SK-MEL-5 (cell line): ENCODE data around the gene ZNF521. TPM values are rescaled to one million over a fixed set of nuclear protein-coding genes. Genes with fewer than 3 reads are reported as not detected.

ENCODE experiments used
- DNase-seq: peaks from one replicate; pipeline ENCODE4 v3.0.0-alpha.2; 2016; ENCODE audit warnings: low read depth, low spot score
- in situ Hi-C: cut with HindIII; loops from 2 replicates; pipeline ENCODE4 v1.10.0; 2016; ENCODE audit warnings: low sequenced_read_pairs, high pct_unique_total_duplicates, low pct_unique_long_range_greater_than_20kb
- polyA plus RNA-seq, 2 experiments: library from polyadenylated mRNA; depleted of rRNA; stranded (reverse); fragments of >200 nt; gene quantifications; 2 replicates each; pipeline ENCODE4 v1.2.3, GENCODE V29; 2015
- total RNA-seq: library from RNA; depleted of rRNA; stranded (reverse); fragments of >200 nt; shearing (Covaris generic); gene quantifications from 2 replicates; pipeline ENCODE4 v1.2.3, GENCODE V29; 2014; rRNA removed

The ZNF521 gene
- 1.9 and 4.9 TPM in 2 replicates for total RNA-seq
- 6.7 and 11.7 TPM in 2 replicates for polyA plus RNA-seq (2015; cell fraction: cytosol; rRNA removed)
- 3.8 and 6.5 TPM in 2 replicates for polyA plus RNA-seq (2015; cell fraction: nucleus; rRNA removed)

DNA sequence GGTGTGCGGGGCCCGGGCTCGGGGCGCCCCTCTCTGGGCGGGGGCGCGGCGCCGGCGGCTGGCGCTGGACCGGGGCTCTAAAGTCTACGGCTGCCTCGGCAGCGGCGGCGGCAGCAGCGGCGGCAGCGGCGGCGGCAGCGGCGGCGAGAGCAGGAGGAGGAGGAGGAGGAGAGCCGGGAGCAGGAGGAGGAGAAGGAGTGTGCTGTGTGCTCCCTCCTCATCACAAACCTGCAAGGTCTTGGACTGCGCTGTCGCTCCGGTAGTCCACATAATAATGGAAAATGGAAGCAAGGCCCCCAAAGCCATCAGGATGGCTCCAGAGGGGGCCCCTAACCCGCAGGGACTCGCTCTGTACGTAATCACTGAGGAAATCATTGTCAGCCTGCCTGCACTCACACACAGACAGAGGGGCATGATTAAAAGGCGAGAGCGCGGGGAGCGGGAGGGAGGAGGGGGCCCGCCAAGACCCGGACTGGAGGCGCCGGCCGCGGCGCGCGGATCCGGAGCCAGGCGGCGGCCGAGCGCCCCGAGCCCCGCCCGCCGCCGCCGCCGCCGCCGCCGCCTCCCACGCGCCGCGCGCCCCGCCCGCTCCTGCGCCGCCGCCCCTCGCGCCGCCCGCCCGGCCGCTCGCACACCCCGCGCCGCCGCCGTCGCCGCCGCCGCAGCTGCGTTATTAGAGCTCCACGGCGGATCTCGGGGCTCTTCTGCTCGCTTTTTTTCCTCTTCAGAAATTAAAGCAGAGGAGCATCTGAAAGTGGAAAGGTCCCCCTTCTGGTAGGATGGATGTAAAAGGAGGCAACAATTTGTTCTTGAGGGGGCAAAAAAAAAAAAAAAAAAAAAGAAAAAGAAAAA, at the start of gene ZNF521:
Gene ZNF521 (minus strand): TSS at position 390 of the 852 bp plus-strand sequence. CDS start 1,220 bp downstream, outside the sequence.
- in situ Hi-C loops = no loop called here
- DNase-seq = peak; percentile 77

- DNase-seq = no peak
- in situ Hi-C loops = no loop called here
Observed at GRCh38 chr18:25399554-25399953, 47.6 kb upstream of the ZNF521 start.

GRCh38 chr18:25392192-25392591, 40.2 kb upstream of the ZNF521 start:
- in situ Hi-C loops = no loop called here
- DNase-seq = no peak

- in situ Hi-C loops = no loop called here
- no peak for DNase-seq
Observed at GRCh38 chr18:25373432-25374179, 21.6 kb upstream of the ZNF521 start.

GRCh38 chr18:25370391-25370790, 18.4 kb upstream of the ZNF521 start:
- no peak for DNase-seq
- in situ Hi-C loops = no loop called here

GRCh38 chr18:25365242-25365641, 13.3 kb upstream of the ZNF521 start:
- DNase-seq = no peak
- in situ Hi-C loops = no loop called here

GRCh38 chr18:25364732-25365131, 12.8 kb upstream of the ZNF521 start:
- no peak for DNase-seq
- in situ Hi-C loops = no loop called here

DNA sequence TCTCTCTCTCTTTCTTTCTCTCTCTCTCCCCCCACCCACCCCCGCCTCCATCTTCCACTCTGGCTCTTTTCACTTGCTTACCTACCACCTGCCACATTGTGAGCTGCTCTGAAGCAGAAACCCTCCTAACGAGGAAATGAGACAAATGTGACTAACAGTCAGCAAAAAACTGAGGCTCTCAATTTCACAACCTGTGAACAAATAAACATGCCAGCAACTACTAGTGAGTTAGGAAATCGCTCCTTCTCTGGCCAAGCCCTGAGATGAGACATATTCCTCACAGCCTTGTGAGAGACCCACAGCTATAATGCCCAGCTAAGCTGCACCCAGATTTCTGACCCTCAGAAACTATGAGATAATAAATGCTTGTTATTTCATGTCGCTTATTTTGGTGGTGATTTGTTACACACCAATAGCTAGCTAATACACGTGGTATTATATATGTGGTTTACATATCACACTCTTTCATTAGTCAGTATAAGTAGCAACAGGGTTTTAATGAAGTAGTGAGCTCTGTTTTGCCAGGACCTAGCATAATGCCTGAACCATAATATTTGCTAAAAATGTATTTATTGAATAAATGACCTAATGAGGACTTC, 8.4 kb upstream of the ZNF521 start:
- DNase-seq = no peak
- in situ Hi-C loops = no loop called here

GRCh38 chr18:25353080-25353479, 1.1 kb upstream of the ZNF521 start:
- no peak for DNase-seq
- in situ Hi-C loops = no loop called here

GRCh38 chr18:25352629-25353005, 651 bp upstream of the ZNF521 start:
- in situ Hi-C loops = no loop called here
- no peak for DNase-seq

GRCh38 chr18:25351280-25351775, 638 bp downstream of the ZNF521 start:
- in situ Hi-C loops = no loop called here
- DNase-seq = no peak

- in situ Hi-C loops = no loop called here
Observed at GRCh38 chr18:25350489-25351251, 1.3 kb downstream of the ZNF521 start.

DNA sequence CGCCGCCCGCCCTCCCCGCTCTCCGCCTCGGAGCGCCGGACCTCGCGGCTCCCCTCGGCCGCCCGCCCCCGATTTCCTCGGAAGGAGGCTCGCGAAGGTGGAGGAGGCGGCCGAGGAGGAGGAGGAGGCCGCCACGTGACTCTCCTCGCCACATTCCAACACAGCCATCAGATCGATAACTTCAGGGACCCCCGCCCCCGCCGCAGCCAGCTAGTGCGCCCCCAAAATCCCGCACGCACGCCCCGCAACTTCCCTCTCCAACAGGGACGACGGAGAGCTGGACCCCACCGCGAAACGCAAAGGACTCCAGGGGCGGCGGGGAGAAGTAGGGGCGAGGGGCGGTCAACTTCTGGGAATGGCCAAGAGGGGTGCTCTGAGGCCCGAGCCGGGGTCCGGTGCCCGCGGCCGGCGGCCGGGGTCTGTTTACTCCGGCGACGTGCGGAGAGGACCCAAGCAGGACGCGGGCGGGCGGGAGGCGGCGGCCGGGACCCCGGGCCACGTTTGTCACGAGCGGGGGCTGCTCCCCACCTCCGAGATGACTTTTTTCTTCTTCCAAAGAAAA, 2.0 kb downstream of the ZNF521 start:
- no peak for DNase-seq
- in situ Hi-C loops = no loop called here

More at GRCh38 chr18:25350489-25351251, 1.3 kb downstream of the ZNF521 start:
- DNase-seq = peak; percentile 11

DNA sequence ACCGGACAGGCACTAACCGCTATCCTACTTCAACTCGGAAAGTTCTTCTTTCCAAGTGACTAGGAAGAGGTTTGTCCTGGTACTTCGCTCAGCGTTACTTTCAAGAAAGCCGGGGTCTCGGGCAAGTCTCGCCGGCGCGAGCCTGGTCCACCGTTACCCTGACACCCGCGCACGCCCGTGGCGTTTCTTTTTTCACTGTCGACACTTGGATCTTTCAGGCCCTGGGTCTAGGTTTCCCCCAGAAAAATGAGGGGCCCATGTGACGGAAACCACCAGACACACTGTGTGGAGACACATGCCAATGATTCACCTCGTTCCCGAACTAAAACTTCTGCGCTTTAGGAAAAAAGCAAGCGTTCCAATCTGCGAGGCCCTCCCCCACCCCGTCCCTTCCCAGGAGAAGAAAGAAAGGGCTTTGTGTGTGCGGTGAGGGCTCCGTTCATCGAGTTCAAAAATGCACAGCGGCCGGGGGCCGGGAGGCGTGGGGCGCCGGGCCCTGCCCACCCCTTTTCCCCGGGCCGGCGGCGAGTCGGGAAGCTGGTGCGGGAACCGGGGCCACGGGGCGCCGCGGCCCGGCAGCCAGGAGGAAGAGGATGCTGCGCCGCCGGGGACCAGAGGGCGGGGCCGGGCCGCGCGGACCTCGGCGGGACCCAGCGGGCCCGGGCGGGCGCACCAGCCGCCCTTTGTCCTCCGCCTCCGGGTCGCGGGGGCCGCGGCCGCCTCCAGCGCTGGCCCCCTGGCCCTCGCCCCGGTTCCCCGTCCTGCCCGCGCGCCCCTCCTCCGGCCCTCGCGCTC, 2.6 kb downstream of the ZNF521 start:
- in situ Hi-C loops = no loop called here
- DNase-seq = no peak

GRCh38 chr18:25348386-25349130, 3.4 kb downstream of the ZNF521 start:
- DNase-seq = no peak
- in situ Hi-C loops = no loop called here

DNA sequence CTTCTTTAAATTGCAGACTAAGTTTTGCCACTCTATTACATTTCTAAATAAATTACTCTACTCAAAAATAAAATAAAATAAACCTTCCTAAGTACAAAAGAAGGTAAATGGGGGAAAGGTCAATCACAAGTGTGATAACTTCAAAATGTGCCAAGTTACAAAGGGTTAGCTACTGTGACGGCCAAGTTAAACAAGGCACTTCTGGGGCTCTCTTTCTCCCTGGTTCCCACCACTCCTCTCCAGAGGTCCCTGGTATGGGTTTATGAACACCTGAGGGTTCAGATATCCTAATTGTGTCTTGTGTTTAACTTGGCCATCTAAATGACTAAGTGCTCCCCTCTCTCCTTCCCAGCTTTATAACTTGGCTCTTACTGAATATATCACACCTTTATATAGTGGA, 5.4 kb downstream of the ZNF521 start:
- in situ Hi-C loops = no loop called here
- no peak for DNase-seq
